GM12878 (cell line): ENCODE measurements around the gene DCTN5. TPM values are rescaled to one million over a fixed set of nuclear protein-coding genes. Genes with fewer than 3 reads are reported as not detected.

Source experiments
- ATAC-seq: fragments of 200-7000 bp; cut with Tn5 transposase; 3 replicates; pipeline ENCODE4 v1.9.1; 2020; ENCODE audit warnings: mild to moderate bottlenecking, moderate library complexity
- BruUV-seq: library from RNA; stranded (reverse); fragments of 400-500 nt; replicated peaks from 2 replicates; lab custom pipeline; 2021; lab: Mats Ljungman, UMichigan
- CTCF ChIA-PET: fragments of 300-600 bp; sonication (Branson Sonifier 250); formaldehyde crosslinking; extraction: SDS; loops from one replicate; lab custom pipeline; 2021; ENCODE audit warnings: inconsistent platforms; lab: Yijun Ruan, JAX
- POLR2A ChIA-PET: fragments of 350-600 bp; formaldehyde crosslinking; extraction: SDS; loops from one replicate; lab custom pipeline; 2021; ENCODE audit warnings: inconsistent platforms; lab: Charles Lee
- RAD21 ChIA-PET: fragments of 300-600 bp; sonication (Branson Sonifier 250); formaldehyde crosslinking; loops from one replicate; lab custom pipeline; 2023; ENCODE audit warnings: antibody characterized with exemption; ENCODE audit not compliant: unreplicated experiment; lab: Charles Lee
- SMC1A ChIA-PET: fragments of 300-600 bp; sonication (Branson Sonifier 250); formaldehyde crosslinking; loops from one replicate; lab custom pipeline; 2023; ENCODE audit not compliant: unreplicated experiment, uncharacterized antibody; lab: Charles Lee
- DNase-seq: peaks from one replicate; pipeline ENCODE4 v3.0.0-alpha.2; 2011; ENCODE audit warnings: low read depth, low spot score
- FAIRE-seq: peaks from 3 replicates; lab custom pipeline; 2011; peaks lifted over from hg19 to GRCh38; lab: Jason Lieb, UNC
- H2AFZ ChIP-seq: 2 replicates; pipeline ENCODE4 v1.6.0; 2011; ENCODE audit warnings: low read depth, low read length, control low read depth; ENCODE audit not compliant: control insufficient read depth
- H3K27ac ChIP-seq: 2 replicates; pipeline ENCODE4 v1.5.1; 2011; ENCODE audit warnings: control low read depth; ENCODE audit not compliant: control insufficient read depth, insufficient read depth
- H3K27me3 ChIP-seq, 2 experiments: replicated peaks in 1 of 2; 2 replicates each; pipeline versions ENCODE4 v1.6.0 to v1.6.1; 2011; ENCODE audit warnings: low read length in 1 of 2; ENCODE audit not compliant: control insufficient read depth in 2 of 2, insufficient read depth in 2 of 2
- H3K36me3 ChIP-seq, 2 experiments: 2 replicates each; pipeline ENCODE4 v1.5.1; 2011; ENCODE audit warnings: low read length in 1 of 2; ENCODE audit not compliant: control insufficient read depth in 2 of 2, insufficient read depth in 2 of 2
- H3K4me1 ChIP-seq: 2 replicates; pipeline ENCODE4 v1.6.1; 2011; ENCODE audit warnings: mild to moderate bottlenecking, low read length, moderate library complexity, mixed read lengths; ENCODE audit not compliant: control insufficient read depth, insufficient read depth
- H3K4me2 ChIP-seq: 2 replicates; pipeline ENCODE4 v1.6.0; 2011; ENCODE audit warnings: control low read depth; ENCODE audit not compliant: control insufficient read depth, insufficient read depth
- H3K4me3 ChIP-seq: fragments of 200-600 bp; sonication (generic); 2 replicates; pipeline ENCODE4 v1.5.1; 2016
- H3K79me2 ChIP-seq: 2 replicates; pipeline ENCODE4 v1.6.0; 2011; ENCODE audit warnings: low read length; ENCODE audit not compliant: control insufficient read depth, insufficient read depth
- H3K9ac ChIP-seq: 2 replicates; pipeline ENCODE4 v1.8.0; 2011; ENCODE audit warnings: low read length, control low read depth, mixed read lengths; ENCODE audit not compliant: control insufficient read depth, insufficient read depth
- H3K9me3 ChIP-seq: replicated peaks from 3 replicates; pipeline ENCODE4 v1.5.1; 2011; ENCODE audit warnings: mild to moderate bottlenecking, low read length; ENCODE audit not compliant: control insufficient read depth, insufficient read depth
- H4K20me1 ChIP-seq: 2 replicates; pipeline ENCODE4 v1.6.0; 2011; ENCODE audit not compliant: control insufficient read depth, insufficient read depth
- DPF2 ChIP-seq: fragments of 450-650 bp; IDR thresholded peaks from 2 replicates; pipeline ENCODE4 v1.6.1; 2017; ENCODE audit warnings: mild to moderate bottlenecking
- E2F8 ChIP-seq: fragments of 450-650 bp; IDR thresholded peaks from 2 replicates; pipeline ENCODE4 v1.6.1; 2018; ENCODE audit warnings: mild to moderate bottlenecking, low read depth, moderate library complexity; ENCODE audit not compliant: partially characterized antibody
- E4F1 ChIP-seq: fragments of 450-650 bp; IDR thresholded peaks from 2 replicates; pipeline ENCODE4 v1.6.1; 2018; ENCODE audit warnings: borderline replicate concordance, mild to moderate bottlenecking; ENCODE audit not compliant: partially characterized antibody
- REST ChIP-seq: IDR thresholded peaks from 2 replicates; pipeline ENCODE4 v1.6.1; 2012; ENCODE audit warnings: mild to moderate bottlenecking, low read depth, low read length
- STAT1 ChIP-seq: fragments of 450-650 bp; conservative IDR thresholded peaks from 2 replicates; pipeline ENCODE4 v1.6.1; 2014; ENCODE audit warnings: antibody characterized with exemption, mild to moderate bottlenecking
- TAF1 ChIP-seq: IDR thresholded peaks from 2 replicates; pipeline ENCODE4 v1.6.1; 2011; ENCODE audit warnings: mild to moderate bottlenecking, low read depth, low read length, borderline replicate concordance
- ZNF622 ChIP-seq: fragments of 450-650 bp; IDR thresholded peaks from 2 replicates; pipeline ENCODE4 v1.6.1; 2017; ENCODE audit warnings: mild to moderate bottlenecking, inconsistent platforms
- WGBS: methylation state at CpG from one replicate; pipeline ENCODE4 v1.1.6; 2016; ENCODE audit warnings: low lambda C conversion rate; ENCODE audit not compliant: insufficient replicate concordance, insufficient coverage; ENCODE audit errors: missing lambda C conversion rate; 5-methylcytosine and 5-hydroxymethylcytosine counted together
- in situ Hi-C: fragments of 300-500 bp; cut with MboI; formaldehyde crosslinking; loops from 9 replicates; pipeline ENCODE4 v1.14.3; 2018; ENCODE audit warnings: mixed read lengths
- intact Hi-C: fragments of 100-400 bp; cut with micrococcal nuclease; formaldehyde crosslinking; loops from one replicate; pipeline ENCODE4 v1.14.2; 2022; ENCODE audit not compliant: unreplicated experiment
- polyA plus RNA-seq, 11 experiments: library from polyadenylated mRNA; depleted of rRNA in 4 of 11; unstranded in 6 of 11; stranded (reverse) in 5 of 11; fragments of >200 nt; fragmentation: Nextera tagmentation in 4 of 11; fragmentation: Illumina TruSeq in 1 of 11; extraction: Ambion mirVana in 4 of 11; extraction: Trizol in 1 of 11; gene quantifications; 1 replicate in 1 of 11; 2 replicates in 10 of 11; pipeline versions ENCODE4 v1.2.1 to v1.2.3, GENCODE V29; 2011 to 2016; ENCODE audit warnings: inconsistent platforms in 2 of 11, missing spikeins in 2 of 11, low read depth in 1 of 11
- total RNA-seq, 4 experiments: library from RNA; depleted of rRNA in 3 of 4; stranded (reverse); fragments of >200 nt in 3 of 4; fragmentation: Illumina TruSeq in 1 of 4; extraction: Trizol in 1 of 4; gene quantifications; 2 replicates each; pipeline versions ENCODE4 v1.2.1 to v1.2.3, GENCODE V29; 2013 to 2021

Gene DCTN5
- total and polyA plus RNA-seq, 10 of the 15 experiments (the other 5 are each of a cell fraction or from before 2014, with no cell fraction given), result 49.1 to 153 (median 81.4) TPM

- TF ChIP-seq E2F8 (no peak), STAT1 (no peak), ZNF622 (no peak)
Measured at GRCh38 chr16:23683487-23683886, 42.2 kb downstream of the DCTN5 start (continued).

- no peak overlapping the region for H3K4me3 ChIP-seq
- no peak overlapping the region for H3K4me2 ChIP-seq
- intact Hi-C loops (no loop called here), in situ Hi-C loops (loop anchor here (5.0 kb wide), 1 partner anchor 50 kb away; no protein-coding TSS in a partner anchor)
- FAIRE-seq, result no peak
- peaks cover 5% of the 10 kb centered on the region for H3K79me2 ChIP-seq
- ChIA-PET CTCF (interaction anchor here (0.5 kb wide), 1 partner anchor 120 kb away, joined by 3 read pairs; no protein-coding TSS in a partner anchor), POLR2A (interaction anchor here (0.6 kb wide), 1 partner anchor 1304 kb away, joined by 3 read pairs; no protein-coding TSS in a partner anchor), SMC1A (interaction anchor here (1.2 kb wide), 1 partner anchor 22 kb away, joined by 3 read pairs; no protein-coding TSS in a partner anchor), RAD21 (no interaction called here)
- H3K27ac ChIP-seq, result no peak overlapping the region
- H4K20me1 ChIP-seq, result no peaks in the 10 kb centered on the region
- H2AFZ ChIP-seq, result no peak overlapping the region
- BruUV-seq, result no TSS peak
- no peaks in the 10 kb centered on the region for H3K4me1 ChIP-seq
- WGBS, result 97% methylated on average over 16 of the region's 16 CpGs
- H3K9ac ChIP-seq, result no peak overlapping the region
- peaks cover 39 to 44% of the 10 kb centered on the region in 2 experiments for H3K36me3 ChIP-seq
- DNase-seq, result no peak
- ATAC-seq, result no peak
- no peaks in the 10 kb centered on the region for H3K9me3 ChIP-seq
- no peaks in the 10 kb centered on the region for H3K27me3 ChIP-seq
- no peak for TF ChIP-seq E4F1
- TF ChIP-seq DPF2, result no peak
- no peak for TF ChIP-seq TAF1
- TF ChIP-seq REST, result no peak
Measured at GRCh38 chr16:23687034-23687808, 46.0 kb downstream of the DCTN5 start.
